IPS-NIHi7 (cell line): ENCODE results near the gene RANBP17.
A peak's percentile ranks its signal among the peaks of the same experiment; 100 is the strongest.
"Not testable (repeated sequence)": the region's sequence is repeated elsewhere in the genome, so short reads cannot be mapped to it uniquely, and the experiment has no call there.

Experiments
- DNase-seq: peaks from one replicate; pipeline ENCODE4 v3.0.0; 2012; ENCODE audit warnings: mixed read lengths; ENCODE audit errors: extremely low spot score

Gene RANBP17

GRCh38 chr5:170861917-170862766, at the start of gene RANBP17:
Gene RANBP17, plus strand, starts transcription at chr5:170862018.
- peak; percentile 97 for DNase-seq

DNA sequence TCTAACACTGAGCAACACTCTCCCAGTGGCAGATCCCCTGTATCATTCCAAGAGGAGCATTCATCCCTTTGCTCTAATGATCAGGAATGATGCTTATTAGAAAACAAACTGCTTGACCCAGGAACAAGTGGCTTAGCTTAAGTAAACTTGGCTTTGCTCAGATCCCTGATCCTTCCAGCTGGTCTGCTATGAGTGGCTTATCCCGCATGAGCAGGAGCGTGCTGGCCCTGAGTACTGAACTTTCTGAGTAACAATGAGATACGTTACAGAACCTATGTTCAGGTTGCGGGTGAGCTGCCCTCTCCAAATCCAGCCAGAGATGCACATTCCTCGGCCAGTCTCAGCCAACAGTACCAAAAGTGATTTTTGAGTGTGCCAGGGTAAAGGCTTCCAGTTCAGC, 48.6 kb upstream of the RANBP17 start:
- DNase-seq: no peak

- no peak for DNase-seq
Observed at GRCh38 chr5:170817195-170817594, 44.6 kb upstream of the RANBP17 start.

GRCh38 chr5:170818232-170818631, 43.6 kb upstream of the RANBP17 start:
- no peak for DNase-seq

DNA sequence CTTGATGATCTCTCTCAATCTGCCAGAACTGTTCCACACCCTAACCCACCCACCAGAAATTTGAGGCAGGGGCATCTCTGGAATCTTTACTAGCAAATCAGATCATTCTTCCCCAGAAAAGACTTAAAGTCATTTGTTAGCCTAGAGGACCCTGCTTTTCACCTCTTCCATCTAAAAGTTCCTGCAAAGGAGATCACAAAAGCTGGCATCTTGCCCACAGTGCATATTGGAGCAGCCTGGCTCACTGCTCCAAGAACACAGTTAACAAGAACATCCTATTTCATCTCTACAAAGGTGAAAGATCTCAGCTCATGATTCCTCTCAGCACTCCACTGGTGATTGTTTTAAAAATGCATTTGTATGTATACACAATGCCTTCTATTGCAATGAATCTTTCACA, 42.0 kb upstream of the RANBP17 start:
- DNase-seq: no peak

DNA sequence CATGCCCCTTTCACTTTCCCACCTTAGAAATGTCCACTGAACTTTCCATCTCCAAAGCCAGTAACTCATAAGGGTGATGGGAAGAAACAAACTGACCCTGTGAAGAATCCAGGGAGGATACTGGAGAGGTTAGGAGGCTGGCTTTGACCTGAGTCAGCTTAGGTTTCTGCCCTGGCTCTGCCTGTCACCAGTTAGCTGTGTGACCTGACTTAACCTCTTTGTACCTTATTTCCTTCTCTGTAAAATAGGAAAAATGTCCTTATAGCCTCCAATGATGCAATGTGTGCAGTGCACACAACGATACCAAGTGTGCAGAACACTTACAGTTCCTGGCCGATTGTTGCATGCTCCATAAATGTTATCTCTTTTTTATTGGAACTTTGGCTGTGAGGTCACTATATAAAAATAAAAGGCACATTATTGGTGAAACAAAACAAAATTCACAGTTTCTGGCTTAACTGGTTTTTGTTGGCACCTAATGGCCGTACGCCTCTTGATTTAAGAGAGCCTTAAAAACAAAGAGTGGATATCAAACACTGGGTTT, 40.5 kb upstream of the RANBP17 start:
- no peak for DNase-seq

GRCh38 chr5:170826117-170826516, 35.7 kb upstream of the RANBP17 start:
- no peak for DNase-seq

- no peak for DNase-seq
Observed at GRCh38 chr5:170832241-170832640, 29.6 kb upstream of the RANBP17 start.

DNA sequence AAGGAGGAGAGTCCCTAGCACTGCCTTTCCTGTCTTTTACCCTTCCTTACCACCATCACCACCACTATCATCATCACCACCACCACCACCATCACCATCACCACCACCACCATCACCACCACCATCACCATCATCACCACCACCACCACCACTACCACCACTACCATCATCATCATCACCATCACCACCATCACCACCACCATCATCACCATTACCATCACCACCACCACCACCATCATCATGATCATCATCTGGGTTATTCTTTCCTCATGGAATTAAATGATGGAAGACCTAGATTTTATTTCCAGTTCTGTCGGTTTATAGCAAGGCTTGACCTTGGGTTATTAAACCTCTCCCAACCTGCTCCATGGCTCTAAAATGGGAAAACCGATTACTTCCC, 27.8 kb upstream of the RANBP17 start:
- not testable (repeated sequence) for DNase-seq

GRCh38 chr5:170836226-170836625, 25.6 kb upstream of the RANBP17 start:
- DNase-seq: no peak

DNA sequence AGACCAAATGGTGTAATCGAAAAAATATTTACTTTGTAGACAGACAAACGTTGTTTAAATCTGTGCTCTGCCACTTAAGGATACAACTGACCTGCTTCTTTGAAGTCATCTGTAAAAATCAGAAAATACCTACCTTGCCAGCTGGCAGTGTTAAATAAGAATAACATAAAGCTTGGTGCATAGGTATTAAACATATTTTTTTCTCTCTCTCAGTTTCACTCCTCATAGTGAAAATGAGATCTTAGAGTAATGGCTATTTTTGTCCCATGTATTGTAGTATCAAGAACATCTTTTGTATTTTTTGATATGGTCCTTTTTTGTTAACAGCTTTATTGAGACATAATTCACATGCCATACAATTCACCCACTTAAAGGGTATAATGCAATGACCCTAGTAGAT, 17.9 kb upstream of the RANBP17 start:
- DNase-seq: no peak

- DNase-seq: no peak
Observed at GRCh38 chr5:170844651-170845050, 17.2 kb upstream of the RANBP17 start.

GRCh38 chr5:170846416-170846815, 15.4 kb upstream of the RANBP17 start:
- no peak for DNase-seq

- no peak for DNase-seq
Observed at GRCh38 chr5:170846846-170847245, 15.0 kb upstream of the RANBP17 start.

GRCh38 chr5:170848033-170848432, 13.8 kb upstream of the RANBP17 start:
- DNase-seq: no peak

DNA sequence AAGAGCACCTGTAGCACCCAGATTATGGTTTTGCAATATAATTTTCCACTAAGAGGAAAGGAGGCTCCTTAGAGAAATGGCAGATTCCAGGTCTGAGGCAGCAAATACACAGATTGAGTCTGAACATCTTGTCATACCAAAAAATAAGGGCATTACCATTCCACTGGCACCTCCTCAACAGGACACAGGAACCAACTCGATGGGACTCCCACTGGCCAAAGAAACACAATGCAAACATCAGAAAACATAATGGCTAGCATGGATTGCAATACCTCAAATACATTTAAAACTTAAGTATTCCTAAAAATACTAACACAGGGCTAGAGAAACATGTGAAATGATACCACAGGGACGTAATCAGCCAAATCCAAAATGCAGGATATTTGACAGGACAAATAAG, 12.4 kb upstream of the RANBP17 start:
- no peak for DNase-seq

- DNase-seq: no peak
Observed at GRCh38 chr5:170854566-170854965, 7.3 kb upstream of the RANBP17 start.

DNA sequence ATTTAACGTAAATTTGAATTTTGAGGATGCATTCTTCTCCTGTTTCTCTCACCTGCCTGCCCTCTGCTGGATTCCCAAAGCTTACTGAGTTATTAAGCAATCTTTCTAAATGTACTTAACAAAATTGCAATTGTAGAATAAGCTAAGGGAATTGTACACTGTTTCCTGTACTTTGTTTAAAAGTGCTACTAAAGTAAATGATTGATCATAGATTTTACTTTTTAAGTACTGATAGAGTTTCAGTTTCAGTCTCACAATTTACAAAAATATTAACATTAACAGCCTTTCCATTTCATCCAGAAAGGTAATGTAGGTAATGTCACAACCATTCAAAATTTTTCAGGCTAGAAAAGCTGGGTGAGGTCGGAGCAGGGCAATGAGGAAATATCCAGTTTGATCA, 4.8 kb upstream of the RANBP17 start:
- no peak for DNase-seq

DNA sequence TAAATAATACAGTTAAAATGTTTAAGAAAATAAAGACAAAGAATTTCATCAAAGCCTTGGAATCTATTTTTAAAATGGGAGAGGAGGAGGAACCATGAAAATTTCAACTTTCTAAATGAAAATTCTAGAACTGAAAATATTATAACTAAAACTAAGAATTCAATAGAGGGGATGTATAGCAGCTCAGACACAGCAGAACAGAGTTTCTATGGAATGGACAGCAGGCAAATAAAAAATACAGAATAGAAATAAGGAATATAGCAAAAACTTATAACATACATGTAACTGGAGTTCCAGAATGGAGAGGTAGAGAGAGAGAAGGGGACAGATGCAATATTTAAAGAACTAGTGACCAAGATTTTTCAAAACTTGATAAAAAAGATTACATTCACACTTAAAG, 1.4 kb upstream of the RANBP17 start:
- DNase-seq: no peak

- no peak for DNase-seq
Observed at GRCh38 chr5:170860818-170861666, 776 bp upstream of the RANBP17 start.

- DNase-seq: no peak
Observed at GRCh38 chr5:170861667-170861916, 226 bp upstream of the RANBP17 start.

- no peak for DNase-seq
Observed at GRCh38 chr5:170863646-170864045, 1.8 kb downstream of the RANBP17 start.

GRCh38 chr5:170865622-170866021, 3.8 kb downstream of the RANBP17 start:
- no peak for DNase-seq
